ENCODE measurements around the gene MYT1.

DNA sequence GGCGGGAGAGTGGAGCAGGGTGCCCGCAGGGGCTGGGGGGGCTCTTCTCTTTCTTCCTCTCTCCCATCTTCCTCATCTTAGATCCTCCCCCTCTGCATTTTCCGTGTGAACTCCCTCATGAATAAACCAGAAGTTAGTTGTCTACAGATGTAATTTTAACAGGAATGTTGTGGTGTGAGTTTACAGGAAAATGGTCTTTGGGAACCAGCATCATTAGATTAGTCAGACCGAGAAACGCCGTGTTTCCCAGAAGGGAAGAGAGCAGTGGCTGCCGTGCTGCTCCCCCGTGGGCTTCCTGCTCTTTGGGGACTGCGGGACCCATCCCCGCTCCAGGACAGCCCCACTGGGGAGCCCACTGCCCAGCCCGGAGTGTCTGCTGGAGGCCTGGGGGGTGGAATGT is 3.4 kb downstream of the MYT1 start:
- no peak for TF ChIP-seq YY1 (IDR thresholded peaks at IDR 0.05; ENCODE audit: insufficient read depth, insufficient read length)
- no peak for TF ChIP-seq ZNF274 (IDR thresholded peaks at IDR 0.05; ENCODE audit: low read depth, low read length)
